PC-9 (cell line): ENCODE data around the gene KCNJ11.

Experiments used
- CTCF ChIP-seq: fragments of 200-600 bp; sonication (generic); conservative IDR thresholded peaks from 2 replicates; pipeline ENCODE4 v1.6.1; 2017; ENCODE audit warnings: mixed run types, antibody characterized with exemption, mild to moderate bottlenecking, moderate library complexity
- EZH2 ChIP-seq: fragments of 200-600 bp; sonication (generic); IDR thresholded peaks from 2 replicates; pipeline ENCODE4 v1.8.0; 2017; ENCODE audit warnings: antibody characterized with exemption, low read depth

GRCh38 chr11:17371614-17372013 is 16.8 kb downstream of the KCNJ11 start:
- TF ChIP-seq CTCF (no peak), EZH2 (no peak)
